OCI-LY1 (cell line): ENCODE results near the gene FAM3D.

Experiments used
- H2AFZ ChIP-seq: fragments of 200-600 bp; sonication (generic), shearing (Covaris generic); 2 replicates; pipeline ENCODE4 v1.6.0; 2014; ENCODE audit warnings: antibody characterized with exemption, mild to moderate bottlenecking, low read length
- H3F3A ChIP-seq: fragments of 200-600 bp; sonication (generic), shearing (Covaris generic); 2 replicates; pipeline ENCODE4 v1.6.0; 2014; ENCODE audit warnings: mild to moderate bottlenecking, antibody characterized with exemption, low read length, moderate library complexity; ENCODE audit not compliant: insufficient read depth
- H3K27ac ChIP-seq: fragments of 200-600 bp; sonication (generic); 2 replicates; pipeline ENCODE4 v1.5.1; 2014; ENCODE audit warnings: low read length, mixed run types, mild to moderate bottlenecking, low read depth; ENCODE audit not compliant: poor library complexity, severe bottlenecking
- H3K27me3 ChIP-seq: fragments of 200-600 bp; sonication (generic); 2 replicates; pipeline ENCODE4 v1.6.0; 2014; ENCODE audit warnings: antibody characterized with exemption, mild to moderate bottlenecking, low read length, moderate library complexity; ENCODE audit not compliant: insufficient read depth
- H3K36me3 ChIP-seq: fragments of 200-600 bp; sonication (generic); 2 replicates; pipeline ENCODE4 v1.6.1; 2014; ENCODE audit warnings: mild to moderate bottlenecking, antibody characterized with exemption, low read length, moderate library complexity, mixed read lengths; ENCODE audit not compliant: insufficient read depth
- H3K4me1 ChIP-seq: fragments of 200-600 bp; sonication (generic); 2 replicates; pipeline ENCODE4 v1.5.1; 2014; ENCODE audit warnings: mild to moderate bottlenecking, low read length, moderate library complexity; ENCODE audit not compliant: insufficient read depth, severe bottlenecking
- H3K4me2 ChIP-seq: fragments of 200-600 bp; sonication (generic), shearing (Covaris generic); 2 replicates; pipeline ENCODE4 v1.6.1; 2014; ENCODE audit warnings: low read length
- H3K4me3 ChIP-seq: fragments of 200-600 bp; sonication (generic); 2 replicates; pipeline ENCODE4 v1.5.1; 2014; ENCODE audit warnings: low read length, low read depth, mild to moderate bottlenecking, mixed read lengths; ENCODE audit not compliant: poor library complexity, severe bottlenecking
- H3K79me2 ChIP-seq: fragments of 200-600 bp; shearing (Covaris generic); 2 replicates; pipeline ENCODE4 v1.6.1; 2016; ENCODE audit warnings: mixed run types, low read length, mixed read lengths; ENCODE audit not compliant: insufficient read depth
- H3K9ac ChIP-seq: fragments of 200-600 bp; sonication (generic), shearing (Covaris generic); 2 replicates; pipeline ENCODE4 v1.6.1; 2014; ENCODE audit warnings: mild to moderate bottlenecking, low read length, mixed read lengths
- H3K9me2 ChIP-seq: fragments of 200-600 bp; sonication (generic), shearing (Covaris generic); 2 replicates; pipeline ENCODE4 v1.6.1; 2014; ENCODE audit warnings: low read depth, mild to moderate bottlenecking, low read length, mixed read lengths
- H3K9me3 ChIP-seq: fragments of 200-600 bp; shearing (Covaris generic); 2 replicates; pipeline ENCODE4 v1.6.1; 2014; ENCODE audit warnings: low read length, mixed read lengths
- H4K20me1 ChIP-seq: fragments of 200-600 bp; sonication (generic), shearing (Covaris generic); 2 replicates; pipeline ENCODE4 v1.6.0; 2016; ENCODE audit warnings: mild to moderate bottlenecking, low read length; ENCODE audit not compliant: insufficient read depth
- CTCF ChIP-seq: fragments of 200-600 bp; sonication (generic), shearing (Covaris generic); IDR thresholded peaks from 2 replicates; pipeline ENCODE4 v1.5.1; 2017; ENCODE audit warnings: mild to moderate bottlenecking, antibody characterized with exemption, low read length, moderate library complexity, mixed read lengths
- EZH2 ChIP-seq: fragments of 200-600 bp; sonication (generic), shearing (Covaris generic); IDR thresholded peaks from 2 replicates; pipeline ENCODE4 v1.8.0; 2017; ENCODE audit warnings: borderline replicate concordance, mixed run types, mild to moderate bottlenecking, antibody characterized with exemption, low read length, moderate library complexity, mixed read lengths

Gene FAM3D

GRCh38 chr3:58661836-58662420 lies 4.6 kb downstream of the FAM3D start:
- no peak for TF ChIP-seq CTCF
- TF ChIP-seq EZH2 = no peak
- H3K4me1 ChIP-seq = no peaks in the 10 kb centered on the region
- no peak overlapping the region for H3K9ac ChIP-seq
- H3K79me2 ChIP-seq = no peaks in the 10 kb centered on the region
- no peak overlapping the region for H3K4me3 ChIP-seq
- no peak overlapping the region for H3K27ac ChIP-seq
- no peaks in the 10 kb centered on the region for H3F3A ChIP-seq
- no peaks in the 10 kb centered on the region for H4K20me1 ChIP-seq
- no peak overlapping the region for H2AFZ ChIP-seq
- H3K27me3 ChIP-seq = no peaks in the 10 kb centered on the region
- H3K9me2 ChIP-seq = no peaks in the 10 kb centered on the region
- no peak overlapping the region for H3K4me2 ChIP-seq
- no peaks in the 10 kb centered on the region for H3K36me3 ChIP-seq
- no peaks in the 10 kb centered on the region for H3K9me3 ChIP-seq

GRCh38 chr3:58660998-58661397 lies 5.6 kb downstream of the FAM3D start:
- no peak overlapping the region for H2AFZ ChIP-seq
- H3K9me2 ChIP-seq = no peaks in the 10 kb centered on the region
- H3K4me2 ChIP-seq = no peak overlapping the region
- H3K9ac ChIP-seq = no peak overlapping the region
- H3K79me2 ChIP-seq = no peaks in the 10 kb centered on the region
- no peaks in the 10 kb centered on the region for H3F3A ChIP-seq
- H3K9me3 ChIP-seq = no peaks in the 10 kb centered on the region
- H3K4me3 ChIP-seq = no peak overlapping the region
- no peak for TF ChIP-seq EZH2
- no peaks in the 10 kb centered on the region for H3K36me3 ChIP-seq
- H3K27ac ChIP-seq = no peak overlapping the region
- H3K4me1 ChIP-seq = no peaks in the 10 kb centered on the region
- H4K20me1 ChIP-seq = no peaks in the 10 kb centered on the region
- H3K27me3 ChIP-seq = no peaks in the 10 kb centered on the region

GRCh38 chr3:58659051-58659675 lies 7.4 kb downstream of the FAM3D start:
- H3K27ac ChIP-seq = no peak overlapping the region
- TF ChIP-seq CTCF (no peak), EZH2 (no peak)
- H3K79me2 ChIP-seq = no peaks in the 10 kb centered on the region
- no peaks in the 10 kb centered on the region for H3K36me3 ChIP-seq
- H3K9me3 ChIP-seq = no peaks in the 10 kb centered on the region
- no peaks in the 10 kb centered on the region for H3K4me1 ChIP-seq
- no peaks in the 10 kb centered on the region for H4K20me1 ChIP-seq
- H2AFZ ChIP-seq = no peak overlapping the region
- H3K4me2 ChIP-seq = no peak overlapping the region
- no peaks in the 10 kb centered on the region for H3F3A ChIP-seq
- no peak overlapping the region for H3K4me3 ChIP-seq
- H3K27me3 ChIP-seq = no peaks in the 10 kb centered on the region
- no peaks in the 10 kb centered on the region for H3K9me2 ChIP-seq
- no peak overlapping the region for H3K9ac ChIP-seq

GRCh38 chr3:58658508-58658907 lies 8.1 kb downstream of the FAM3D start:
- Histone ChIP-seq H3K4me1 (no peaks in the 10 kb centered on the region), H3K27ac (no peak overlapping the region), H3K9me2 (no peaks in the 10 kb centered on the region), H2AFZ (no peak overlapping the region), H3K36me3 (no peaks in the 10 kb centered on the region), H3K9ac (no peak overlapping the region), H4K20me1 (no peaks in the 10 kb centered on the region), H3K4me3 (no peak overlapping the region), H3K4me2 (no peak overlapping the region), H3K79me2 (no peaks in the 10 kb centered on the region), H3F3A (no peaks in the 10 kb centered on the region), H3K9me3 (no peaks in the 10 kb centered on the region), H3K27me3 (no peaks in the 10 kb centered on the region)
- no peak for TF ChIP-seq EZH2
- TF ChIP-seq CTCF = no peak
